Measurements from ENCODE around the gene IFTAP.

Gene IFTAP

DNA sequence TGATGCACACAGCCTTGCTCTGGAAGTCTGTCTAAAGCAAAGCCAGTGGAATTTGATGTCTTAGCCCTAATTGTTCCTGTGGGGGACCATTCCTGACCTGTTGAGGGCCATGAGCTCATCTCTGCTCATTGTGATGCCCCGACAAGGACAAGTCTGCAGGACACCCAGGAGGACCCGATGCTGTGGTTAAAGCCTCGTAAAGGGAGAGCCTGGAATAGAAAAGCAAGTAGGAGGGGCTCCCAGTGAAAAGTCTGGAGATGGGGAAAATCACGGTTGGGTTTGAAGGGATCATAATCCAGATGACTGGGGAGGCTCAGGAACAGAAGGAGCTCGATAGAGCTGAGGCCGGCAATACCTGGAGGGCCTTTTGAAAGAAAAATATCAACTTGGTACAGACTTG is 102.2 kb downstream of the IFTAP start:
- Histone ChIP-seq H4K20me1 (ENCODE audit: insufficient read depth, low read length) (no peaks in the 10 kb centered on the region), H3K4me1 (ENCODE audit: insufficient read depth, low read length) (peaks cover 98% of the 10 kb centered on the region), H3K27ac (ENCODE audit: low read length) (peak overlapping the region; percentile 65), H3K79me2 (ENCODE audit: insufficient read depth, low read length) (peaks cover 28% of the 10 kb centered on the region), H2AFZ (ENCODE audit: low read depth, low read length) (peak overlapping the region; percentile 24; the same call in 1 of the 2 replicates), H3K9ac (ENCODE audit: low read depth, low read length) (peak overlapping the region; percentile 24), H3K4me3 (ENCODE audit: low read depth in 1 of 2, low read length in 2 of 2) (no peak overlapping the region), H3K9me3 (ENCODE audit: insufficient read depth, low read length, severe bottlenecking) (no peaks in the 10 kb centered on the region), H3K27me3 (ENCODE audit: insufficient read depth, low read length, poor library complexity) (no peaks in the 10 kb centered on the region), H3K36me3 (ENCODE audit: insufficient read depth, low read length) (no peaks in the 10 kb centered on the region), H3K4me2 (ENCODE audit: insufficient read depth, low read length) (no peak overlapping the region)
- DNase-seq (no peak), ATAC-seq (ENCODE audit: insufficient read depth, low read depth) (no peak)
- no peak for TF ChIP-seq EZH2 (IDR thresholded peaks at IDR 0.05; ENCODE audit: borderline replicate concordance, low read depth, low read length, severe bottlenecking)
- TF ChIP-seq, protein P1, sequence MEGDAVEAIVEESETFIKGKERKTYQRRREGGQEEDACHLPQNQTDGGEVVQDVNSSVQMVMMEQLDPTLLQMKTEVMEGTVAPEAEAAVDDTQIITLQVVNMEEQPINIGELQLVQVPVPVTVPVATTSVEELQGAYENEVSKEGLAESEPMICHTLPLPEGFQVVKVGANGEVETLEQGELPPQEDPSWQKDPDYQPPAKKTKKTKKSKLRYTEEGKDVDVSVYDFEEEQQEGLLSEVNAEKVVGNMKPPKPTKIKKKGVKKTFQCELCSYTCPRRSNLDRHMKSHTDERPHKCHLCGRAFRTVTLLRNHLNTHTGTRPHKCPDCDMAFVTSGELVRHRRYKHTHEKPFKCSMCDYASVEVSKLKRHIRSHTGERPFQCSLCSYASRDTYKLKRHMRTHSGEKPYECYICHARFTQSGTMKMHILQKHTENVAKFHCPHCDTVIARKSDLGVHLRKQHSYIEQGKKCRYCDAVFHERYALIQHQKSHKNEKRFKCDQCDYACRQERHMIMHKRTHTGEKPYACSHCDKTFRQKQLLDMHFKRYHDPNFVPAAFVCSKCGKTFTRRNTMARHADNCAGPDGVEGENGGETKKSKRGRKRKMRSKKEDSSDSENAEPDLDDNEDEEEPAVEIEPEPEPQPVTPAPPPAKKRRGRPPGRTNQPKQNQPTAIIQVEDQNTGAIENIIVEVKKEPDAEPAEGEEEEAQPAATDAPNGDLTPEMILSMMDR (IDR thresholded peaks at IDR 0.05; ENCODE audit: borderline replicate concordance, extremely low read depth, low read length, poor library complexity, severe bottlenecking): no peak

DNA sequence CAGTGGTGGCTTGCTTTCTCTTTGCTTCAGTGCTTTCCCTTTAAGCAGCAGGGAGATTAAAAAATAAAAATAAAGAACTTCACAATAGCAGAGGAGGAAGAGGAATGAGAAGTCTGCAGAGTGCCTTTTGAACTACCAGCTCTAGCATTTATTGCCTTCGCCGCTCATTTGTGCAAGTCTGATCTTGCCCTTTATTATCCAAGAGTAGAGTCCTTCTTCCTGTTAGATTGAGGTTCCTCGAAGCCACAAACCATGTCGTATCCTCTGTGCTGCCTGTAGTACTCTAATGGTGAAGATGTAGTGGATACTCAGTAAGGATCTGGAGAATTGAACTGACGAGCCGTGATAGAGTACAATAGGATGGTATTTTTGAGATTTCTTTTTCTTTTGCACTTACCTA is 105.0 kb downstream of the IFTAP start:
- peaks cover 27% of the 10 kb centered on the region for H3K79me2 ChIP-seq (ENCODE audit: insufficient read depth, low read length)
- H3K4me3 ChIP-seq (ENCODE audit: low read depth in 1 of 2, low read length in 2 of 2): peak overlapping the region in 1 of 2 experiments; percentile 37; a peak in 2 of 4 replicates
- ATAC-seq (ENCODE audit: insufficient read depth, low read depth) (peak; percentile 89), DNase-seq (peak; percentile 83)
- H2AFZ ChIP-seq (ENCODE audit: low read depth, low read length): no peak overlapping the region
- H3K27me3 ChIP-seq (ENCODE audit: insufficient read depth, low read length, poor library complexity): no peaks in the 10 kb centered on the region
- TF ChIP-seq, protein P1 (IDR thresholded peaks at IDR 0.05; ENCODE audit: borderline replicate concordance, extremely low read depth, low read length, poor library complexity, severe bottlenecking): no peak
- TF ChIP-seq EZH2 (IDR thresholded peaks at IDR 0.05; ENCODE audit: borderline replicate concordance, low read depth, low read length, severe bottlenecking): no peak
- no peaks in the 10 kb centered on the region for H3K9me3 ChIP-seq (ENCODE audit: insufficient read depth, low read length, severe bottlenecking)
- H4K20me1 ChIP-seq (ENCODE audit: insufficient read depth, low read length): no peaks in the 10 kb centered on the region
- no peaks in the 10 kb centered on the region for H3K36me3 ChIP-seq (ENCODE audit: insufficient read depth, low read length)
- peak overlapping the region; percentile 92 for H3K27ac ChIP-seq (ENCODE audit: low read length)
- peak overlapping the region; percentile 61 for H3K9ac ChIP-seq (ENCODE audit: low read depth, low read length)
- H3K4me1 ChIP-seq (ENCODE audit: insufficient read depth, low read length): peaks cover 90% of the 10 kb centered on the region
- H3K4me2 ChIP-seq (ENCODE audit: insufficient read depth, low read length): peak overlapping the region; percentile 54

DNA sequence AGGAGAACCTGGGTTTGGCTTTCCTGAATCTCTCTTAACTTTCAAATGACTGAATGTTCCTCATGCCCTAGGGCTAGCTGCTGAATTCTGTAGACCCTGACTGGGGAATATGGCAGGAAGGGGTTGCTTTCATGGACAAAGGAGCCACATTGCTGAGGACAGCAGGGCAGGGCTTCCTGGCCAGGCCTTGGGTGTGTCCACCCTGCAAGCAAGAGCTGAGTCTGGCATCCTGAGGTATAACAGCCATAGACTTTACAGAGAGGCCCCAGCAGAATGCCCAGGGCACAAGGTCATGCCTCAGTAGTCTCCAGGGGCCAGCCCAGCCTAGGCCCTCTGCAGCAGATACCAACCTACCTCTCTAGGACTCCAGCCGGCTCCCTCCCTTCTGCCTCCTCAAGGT is 105.9 kb downstream of the IFTAP start:
- no peak for ATAC-seq (ENCODE audit: insufficient read depth, low read depth)
- H3K4me2 ChIP-seq (ENCODE audit: insufficient read depth, low read length): peak overlapping the region; percentile 54

More for the DNA sequence above, 105.9 kb downstream of the IFTAP start:
- Histone ChIP-seq H3K27ac (ENCODE audit: low read length) (peak overlapping the region; percentile 92), H3K36me3 (ENCODE audit: insufficient read depth, low read length) (no peaks in the 10 kb centered on the region), H3K4me3 (ENCODE audit: low read depth in 1 of 2, low read length in 2 of 2) (peak overlapping the region in 1 of 2 experiments; percentile 37; a peak in 1 of 4 replicates), H3K27me3 (ENCODE audit: insufficient read depth, low read length, poor library complexity) (no peaks in the 10 kb centered on the region), H3K9ac (ENCODE audit: low read depth, low read length) (peak overlapping the region; percentile 61), H4K20me1 (ENCODE audit: insufficient read depth, low read length) (no peaks in the 10 kb centered on the region), H3K9me3 (ENCODE audit: insufficient read depth, low read length, severe bottlenecking) (no peaks in the 10 kb centered on the region), H2AFZ (ENCODE audit: low read depth, low read length) (no peak overlapping the region), H3K79me2 (ENCODE audit: insufficient read depth, low read length) (peaks cover 27% of the 10 kb centered on the region), H3K4me1 (ENCODE audit: insufficient read depth, low read length) (peaks cover 81% of the 10 kb centered on the region)
- peak; percentile 25 for DNase-seq
- TF ChIP-seq EZH2 (IDR thresholded peaks at IDR 0.05; ENCODE audit: borderline replicate concordance, low read depth, low read length, severe bottlenecking): no peak
- TF ChIP-seq, protein P1 (IDR thresholded peaks at IDR 0.05; ENCODE audit: borderline replicate concordance, extremely low read depth, low read length, poor library complexity, severe bottlenecking): no peak
